Posterior cingulate gyrus (tissue), 11 donors: ENCODE data around the gene FOSL2.

ENCODE experiments used
- DNase-seq, 10 donors: peaks; one replicate each; pipeline versions ENCODE4 v3.0.0 to v3.0.0-alpha.2; 2020 to 2021; ENCODE audit warnings: mixed read lengths in 3 of 10
- intact Hi-C: fragments of 100-400 bp; cut with DNase I; formaldehyde crosslinking; loops from one replicate; pipeline ENCODE4 v1.15.1; 2023

Gene FOSL2

DNA sequence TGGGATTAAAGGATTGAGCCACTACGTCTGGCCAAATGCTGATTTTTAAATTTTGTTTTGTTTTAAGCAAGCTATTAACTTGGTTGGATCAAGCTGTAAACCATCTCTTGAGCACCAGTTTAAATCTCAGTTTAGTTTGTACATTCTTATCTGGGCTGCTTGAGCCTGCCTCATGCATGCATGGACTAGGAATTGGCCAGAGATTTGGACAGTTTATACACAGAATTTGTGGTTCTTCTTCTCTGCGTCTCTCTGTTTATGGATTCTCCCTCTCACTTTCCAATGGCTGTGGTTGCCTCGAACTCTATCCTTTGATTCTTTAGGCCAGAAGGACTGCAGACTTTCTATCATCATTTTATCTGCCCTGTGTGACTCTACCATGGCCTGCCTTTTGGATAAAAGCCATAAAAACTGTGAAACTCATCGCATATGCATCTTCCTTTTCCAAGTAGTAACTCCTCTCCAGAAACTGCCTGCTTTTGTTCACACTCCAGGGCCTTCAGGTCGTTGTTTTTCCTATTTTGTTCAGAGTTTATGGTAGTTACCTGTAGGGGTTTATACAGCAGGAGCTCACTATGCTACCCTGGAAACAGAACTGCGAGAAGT lies 70.7 kb downstream of the FOSL2 start:
- DNase-seq = no peak
- intact Hi-C loops = no loop called here

DNA sequence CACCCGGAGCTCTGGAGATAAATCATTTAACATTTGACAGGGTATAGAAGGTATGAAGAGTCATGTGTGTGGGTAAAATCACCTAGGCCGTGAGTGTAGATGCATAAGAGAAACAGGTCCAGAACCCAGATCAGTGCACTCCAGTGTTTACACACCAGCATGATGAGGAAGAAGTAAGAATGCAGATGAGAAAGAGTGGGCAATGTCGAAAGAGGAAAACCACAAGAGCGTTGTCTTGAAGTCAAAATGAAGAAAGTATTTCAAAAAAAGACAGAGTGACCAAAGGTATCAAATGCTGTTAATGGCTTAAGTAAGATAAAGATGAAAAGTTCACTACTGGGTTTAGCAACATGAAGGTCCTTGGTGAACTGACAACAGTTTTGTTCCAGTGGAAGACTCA lies 71.2 kb downstream of the FOSL2 start:
- no peak for DNase-seq
- intact Hi-C loops = no loop called here

DNA sequence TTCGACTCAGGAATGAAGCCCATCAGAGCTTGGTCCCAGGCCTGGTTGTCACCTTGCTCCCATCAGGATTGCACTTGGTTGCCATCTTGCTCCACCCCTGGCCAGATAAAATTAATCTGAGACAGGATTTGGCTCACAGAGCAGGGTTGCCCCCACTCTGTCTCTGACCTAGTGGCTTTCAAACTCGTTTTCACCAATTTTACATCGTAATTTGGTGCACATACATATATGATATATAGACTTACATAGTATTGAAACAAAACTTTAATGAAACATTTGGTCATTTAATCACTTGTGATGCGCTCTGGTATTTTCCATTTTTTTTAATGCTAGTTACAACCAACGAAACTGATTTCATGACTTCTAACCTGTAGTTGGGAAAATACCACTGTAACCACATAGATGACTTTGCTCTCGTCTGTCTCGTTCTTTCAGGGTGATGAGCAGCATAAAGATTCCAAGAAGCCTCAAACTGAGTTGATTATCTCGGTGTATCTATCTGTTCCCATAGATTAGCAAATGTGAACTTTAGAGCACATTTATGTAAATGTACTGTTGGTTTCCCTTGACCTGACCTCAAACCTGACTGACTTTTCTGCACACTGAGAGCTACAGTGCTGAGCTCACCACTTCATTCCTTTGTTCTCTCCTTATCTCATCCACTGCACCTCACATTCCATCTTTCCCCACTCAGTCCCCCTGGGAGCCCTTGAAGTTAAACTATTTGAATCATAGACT lies 72.7 kb downstream of the FOSL2 start:
- intact Hi-C loops = no loop called here
- no peak for DNase-seq
